H9 (cell line): ENCODE results near the gene FARP1. TPM values are rescaled to one million over a fixed set of nuclear protein-coding genes. Genes with fewer than 3 reads are reported as not detected.

Source experiments
- DNase-seq: peaks from one replicate; pipeline ENCODE4 v3.0.0-alpha.2; 2017
- H2AFZ ChIP-seq: one replicate; pipeline ENCODE4 v1.6.1; 2013; ENCODE audit warnings: mild to moderate bottlenecking, low read length, control low read depth, moderate library complexity
- H2AK5ac ChIP-seq: 2 replicates; pipeline ENCODE4 v1.6.1; 2013; ENCODE audit warnings: low read length, control low read depth, mixed read lengths; ENCODE audit not compliant: insufficient read length
- H2BK120ac ChIP-seq: one replicate; pipeline ENCODE4 v1.6.1; 2013; ENCODE audit warnings: low read depth, mild to moderate bottlenecking, low read length, control low read depth, inconsistent platforms; ENCODE audit not compliant: poor library complexity, severe bottlenecking
- H2BK12ac ChIP-seq: 2 replicates; pipeline ENCODE4 v1.6.1; 2013; ENCODE audit warnings: low read length, control low read depth, mixed read lengths, low read depth; ENCODE audit not compliant: insufficient read length
- H2BK15ac ChIP-seq: 2 replicates; pipeline ENCODE4 v1.6.1; 2013; ENCODE audit warnings: low read depth, low read length, control low read depth
- H2BK20ac ChIP-seq: one replicate; pipeline ENCODE4 v1.6.1; 2013; ENCODE audit warnings: low read depth, mild to moderate bottlenecking, low read length, control low read depth, inconsistent platforms; ENCODE audit not compliant: poor library complexity, severe bottlenecking
- H2BK5ac ChIP-seq: 2 replicates; pipeline ENCODE4 v1.6.1; 2013; ENCODE audit warnings: low read length, control low read depth, mixed read lengths; ENCODE audit not compliant: insufficient read length
- H3K14ac ChIP-seq: 2 replicates; pipeline ENCODE4 v1.6.1; 2013; ENCODE audit warnings: low read length, control low read depth; ENCODE audit not compliant: insufficient read depth
- H3K18ac ChIP-seq: 2 replicates; pipeline ENCODE4 v1.6.1; 2013; ENCODE audit warnings: low read depth, mild to moderate bottlenecking, mixed read lengths, low read length, control low read depth; ENCODE audit not compliant: insufficient read length
- H3K23ac ChIP-seq: 2 replicates; pipeline ENCODE4 v1.6.1; 2013; ENCODE audit warnings: low read length, control low read depth, mixed read lengths, low read depth; ENCODE audit not compliant: insufficient read length
- H3K23me2 ChIP-seq: 2 replicates; pipeline ENCODE4 v1.6.1; 2013; ENCODE audit warnings: low read depth, mild to moderate bottlenecking, mixed read lengths, low read length, control low read depth; ENCODE audit not compliant: insufficient read length, poor library complexity, severe bottlenecking
- H3K27ac ChIP-seq: 2 replicates; pipeline ENCODE4 v1.5.1; 2013; ENCODE audit warnings: low read length, control low read depth, mixed read lengths, low read depth; ENCODE audit not compliant: insufficient read length
- H3K27me3 ChIP-seq: 2 replicates; pipeline ENCODE4 v1.6.1; 2013; ENCODE audit warnings: low read length, control low read depth, inconsistent platforms; ENCODE audit not compliant: insufficient read depth
- H3K4ac ChIP-seq: 2 replicates; pipeline ENCODE4 v1.6.1; 2013; ENCODE audit warnings: low read depth, mild to moderate bottlenecking, control low read depth, inconsistent platforms, low read length, moderate library complexity
- H3K4me1 ChIP-seq: 2 replicates; pipeline ENCODE4 v1.6.1; 2013; ENCODE audit warnings: low read length, control low read depth, inconsistent platforms; ENCODE audit not compliant: insufficient read depth
- H3K4me2 ChIP-seq: 2 replicates; pipeline ENCODE4 v1.6.1; 2013; ENCODE audit warnings: low read length, control low read depth, mixed read lengths; ENCODE audit not compliant: insufficient read length, insufficient read depth
- H3K56ac ChIP-seq: 2 replicates; pipeline ENCODE4 v1.6.1; 2013; ENCODE audit warnings: low read depth, mild to moderate bottlenecking, mixed read lengths, low read length, control low read depth; ENCODE audit not compliant: insufficient read length
- H3K79me1 ChIP-seq: 2 replicates; pipeline ENCODE4 v1.6.1; 2013; ENCODE audit warnings: low read depth, mild to moderate bottlenecking, moderate library complexity, low read length, control low read depth, inconsistent platforms; ENCODE audit not compliant: insufficient read depth, poor library complexity, severe bottlenecking
- H3K79me2 ChIP-seq: 2 replicates; pipeline ENCODE4 v1.6.1; 2013; ENCODE audit warnings: low read length, control low read depth, inconsistent platforms; ENCODE audit not compliant: insufficient read depth
- H3K9ac ChIP-seq: 2 replicates; pipeline ENCODE4 v1.6.1; 2013; ENCODE audit warnings: low read length, control low read depth, mixed read lengths; ENCODE audit not compliant: insufficient read length; ENCODE audit errors: extremely low read depth
- H3K9me3 ChIP-seq: one replicate; pipeline ENCODE4 v1.6.1; 2013; ENCODE audit warnings: low read depth, low read length, inconsistent platforms; ENCODE audit not compliant: control insufficient read depth
- H3T11ph ChIP-seq: one replicate; pipeline ENCODE4 v1.6.1; 2013; ENCODE audit warnings: mild to moderate bottlenecking, low read length, control low read depth, inconsistent platforms
- H4K20me1 ChIP-seq: one replicate; pipeline ENCODE4 v1.6.1; 2013; ENCODE audit not compliant: control insufficient read depth, insufficient read length, insufficient read depth
- H4K5ac ChIP-seq: 2 replicates; pipeline ENCODE4 v1.6.1; 2013; ENCODE audit warnings: low read depth, mild to moderate bottlenecking, mixed read lengths, low read length, control low read depth; ENCODE audit not compliant: insufficient read length
- H4K8ac ChIP-seq: replicated peaks from 2 replicates; pipeline ENCODE4 v1.6.1; 2013; ENCODE audit warnings: low read length, control low read depth, mixed read lengths, low read depth; ENCODE audit not compliant: insufficient read length
- H4K91ac ChIP-seq: 2 replicates; pipeline ENCODE4 v1.6.1; 2013; ENCODE audit warnings: low read depth, mild to moderate bottlenecking, moderate library complexity, mixed read lengths, low read length, control low read depth; ENCODE audit not compliant: insufficient read length
- H3K27ac Mint-ChIP-seq, 3 experiments: 2 replicates in 2 of 3; 3 replicates in 1 of 3; pipeline ENCODE4 v1.8.0; 2020 to 2021; ENCODE audit warnings: mixed read lengths in 3 of 3, mild to moderate bottlenecking in 1 of 3, moderate library complexity in 1 of 3
- H3K27me3 Mint-ChIP-seq: 2 replicates; pipeline ENCODE4 v1.8.0; 2021; ENCODE audit warnings: low read depth, mild to moderate bottlenecking, moderate library complexity, mixed read lengths
- H3K36me3 Mint-ChIP-seq, 3 experiments: 2 replicates in 2 of 3; 3 replicates in 1 of 3; pipeline ENCODE4 v1.8.0; 2020 to 2021; ENCODE audit warnings: low read depth in 3 of 3, mixed read lengths in 3 of 3; ENCODE audit not compliant: insufficient read depth in 1 of 3
- H3K4me1 Mint-ChIP-seq, 2 experiments: 2 replicates each; pipeline ENCODE4 v1.8.0; 2020; ENCODE audit warnings: mixed read lengths in 2 of 2
- H3K4me3 Mint-ChIP-seq, 2 experiments: 2 replicates in 1 of 2; 3 replicates in 1 of 2; pipeline ENCODE4 v1.8.0; 2020 to 2021; ENCODE audit warnings: mild to moderate bottlenecking in 2 of 2, mixed read lengths in 2 of 2, moderate library complexity in 1 of 2
- H3K9me3 Mint-ChIP-seq, 2 experiments: 2 replicates in 1 of 2; 3 replicates in 1 of 2; pipeline ENCODE4 v1.8.0; 2020; ENCODE audit warnings: mild to moderate bottlenecking in 2 of 2, mixed read lengths in 2 of 2, moderate library complexity in 1 of 2
- WGBS: extraction: QIAGEN DNeasy Blood & Tissue Kit; methylation state at CpG from one replicate; pipeline ENCODE4 v1.1.7; 2013; ENCODE audit warnings: missing lambda C conversion rate, low lambda C conversion rate, mixed read lengths; ENCODE audit not compliant: insufficient read length; ENCODE audit errors: extremely low coverage; 5-methylcytosine and 5-hydroxymethylcytosine counted together
- total RNA-seq: library from RNA; stranded (reverse); gene quantifications from 2 replicates; pipeline ENCODE4 v1.2.1, GENCODE V29; 2021
- TF ChIP-seq, protein P1 (sequence below): fragments of 200-600 bp; sonication (generic); conservative IDR thresholded peaks from 3 replicates; pipeline ENCODE4 v1.8.0; 2021; ENCODE audit warnings: antibody characterized with exemption, mild to moderate bottlenecking

The FARP1 gene
- total RNA-seq, 1 experiment from 2014 or later, result 95.9 TPM

DNA sequence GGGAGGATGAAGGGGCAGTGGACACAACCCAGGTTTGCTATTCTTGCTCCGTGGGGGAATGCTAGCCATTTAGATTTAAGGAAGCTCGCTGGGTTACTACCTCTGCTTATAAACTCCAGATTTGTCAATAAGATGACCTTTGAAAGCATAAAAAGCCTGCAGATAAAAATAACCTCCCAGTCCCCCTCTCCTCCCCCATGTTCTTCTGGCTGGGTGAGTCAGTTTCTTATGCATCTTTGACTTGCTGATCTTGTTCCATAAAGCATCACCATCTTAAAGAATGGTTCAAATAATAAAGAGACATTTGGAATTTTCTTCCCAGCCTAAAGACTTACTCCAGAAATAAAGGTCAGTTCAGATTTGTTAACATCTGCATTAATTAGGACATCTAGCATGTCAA is 152.5 kb downstream of the FARP1 start:
- Histone ChIP-seq H3K27ac (no peak overlapping the region), H3K79me1 (peaks cover 3% of the 10 kb centered on the region), H3K9ac (no peak overlapping the region), H3K23ac (no peak overlapping the region), H3K14ac (no peak overlapping the region), H3K79me2 (0 out of 2 replicates have a peak, but pooled peaks cover 2% of the 10 kb centered on the region), H3K18ac (no peak overlapping the region), H3K9me3 (no peaks in the 10 kb centered on the region), H3K4me1 (peaks cover 2% of the 10 kb centered on the region; the same call in 1 of the 2 replicates), H4K20me1 (no peaks in the 10 kb centered on the region), H4K91ac (no peak overlapping the region), H2BK120ac (no peak overlapping the region), H2BK5ac (no peak overlapping the region), H2BK15ac (no peak overlapping the region), H3K27me3 (no peaks in the 10 kb centered on the region), H2BK12ac (no peak overlapping the region), H3K23me2 (no peaks in the 10 kb centered on the region), H3T11ph (no peak overlapping the region), H4K5ac (no peak overlapping the region), H4K8ac (no peak overlapping the region), H3K56ac (no peak overlapping the region), H2AK5ac (no peak overlapping the region), H2AFZ (no peak overlapping the region), H2BK20ac (no peak overlapping the region), H3K4me2 (no peak overlapping the region), H3K4ac (no peak overlapping the region)
- Mint-ChIP-seq H3K27ac (no peak overlapping the region), H3K9me3 (no peaks in the 10 kb centered on the region), H3K4me1 (peaks cover 39 to 45% of the 10 kb centered on the region in 2 experiments), H3K27me3 (no peaks in the 10 kb centered on the region), H3K36me3 (no peaks in the 10 kb centered on the region; a peak in 1 of 7 replicates), H3K4me3 (no peak overlapping the region)
- no peak for DNase-seq
- WGBS, result no CpG with 5 or more reads among the region's 2 CpGs
- TF ChIP-seq, protein P1, sequence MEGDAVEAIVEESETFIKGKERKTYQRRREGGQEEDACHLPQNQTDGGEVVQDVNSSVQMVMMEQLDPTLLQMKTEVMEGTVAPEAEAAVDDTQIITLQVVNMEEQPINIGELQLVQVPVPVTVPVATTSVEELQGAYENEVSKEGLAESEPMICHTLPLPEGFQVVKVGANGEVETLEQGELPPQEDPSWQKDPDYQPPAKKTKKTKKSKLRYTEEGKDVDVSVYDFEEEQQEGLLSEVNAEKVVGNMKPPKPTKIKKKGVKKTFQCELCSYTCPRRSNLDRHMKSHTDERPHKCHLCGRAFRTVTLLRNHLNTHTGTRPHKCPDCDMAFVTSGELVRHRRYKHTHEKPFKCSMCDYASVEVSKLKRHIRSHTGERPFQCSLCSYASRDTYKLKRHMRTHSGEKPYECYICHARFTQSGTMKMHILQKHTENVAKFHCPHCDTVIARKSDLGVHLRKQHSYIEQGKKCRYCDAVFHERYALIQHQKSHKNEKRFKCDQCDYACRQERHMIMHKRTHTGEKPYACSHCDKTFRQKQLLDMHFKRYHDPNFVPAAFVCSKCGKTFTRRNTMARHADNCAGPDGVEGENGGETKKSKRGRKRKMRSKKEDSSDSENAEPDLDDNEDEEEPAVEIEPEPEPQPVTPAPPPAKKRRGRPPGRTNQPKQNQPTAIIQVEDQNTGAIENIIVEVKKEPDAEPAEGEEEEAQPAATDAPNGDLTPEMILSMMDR, result no peak
